ENCODE measurements around the gene FXYD6. TPM values are rescaled to one million over a fixed set of nuclear protein-coding genes. Genes with fewer than 3 reads are reported as not detected.
A peak's percentile ranks its signal among the peaks of the same experiment; 100 is the strongest.

The FXYD6 gene
- total and polyA plus RNA-seq, 3 donors from 2014 or later = 186 to 439 (median 191) TPM

DNA sequence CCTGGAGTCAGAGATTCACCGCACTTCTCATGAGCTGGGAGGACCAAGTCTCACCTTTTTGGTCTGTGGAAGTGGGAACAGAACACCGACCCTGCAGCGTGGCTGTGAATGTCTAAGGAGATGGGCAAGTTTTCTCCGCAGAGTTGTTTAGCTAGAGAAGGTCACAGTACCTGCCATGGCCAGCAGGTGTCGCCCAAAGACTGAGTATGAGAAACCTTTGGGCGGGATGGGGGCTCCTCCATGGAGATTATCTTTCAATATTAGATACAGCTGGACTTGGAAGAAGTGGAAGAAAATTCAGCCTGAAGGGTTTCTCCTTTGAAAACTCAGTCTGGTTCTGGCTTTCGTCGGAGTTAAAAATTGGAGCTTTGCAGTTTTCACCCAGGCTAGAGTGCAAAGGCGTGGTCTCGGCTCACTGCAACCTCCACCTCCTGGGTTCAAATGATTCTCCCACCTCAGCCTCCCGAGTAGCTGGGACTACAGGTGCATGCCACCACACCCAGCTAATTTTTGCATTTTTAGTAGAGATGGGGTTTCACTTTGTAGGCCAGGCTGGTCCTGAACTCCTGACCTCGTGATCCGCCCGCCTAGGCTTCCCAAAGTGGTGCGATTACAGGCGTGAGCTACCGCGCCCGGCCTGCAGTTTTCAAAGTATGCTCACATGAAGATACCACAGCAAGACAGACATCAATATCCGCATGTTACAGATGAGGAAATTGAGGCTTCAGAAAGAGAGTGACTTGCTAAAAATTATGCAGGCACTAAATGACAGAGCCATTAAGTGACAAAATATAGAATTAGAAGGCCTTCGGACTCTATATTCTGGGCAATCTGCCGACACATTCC, 68.8 kb downstream of the FXYD6 start:
- no peaks in the 10 kb centered on the region for H3K36me3 ChIP-seq (ENCODE audit: low read depth, missing control alignments)
- peak; percentile 91 for DNase-seq
- peaks cover 9% of the 10 kb centered on the region for H3K4me1 ChIP-seq
- no peaks in the 10 kb centered on the region for H3K27me3 ChIP-seq
- WGBS, 2 donors = 66 to 77% methylated on average over 22 of the region's 22 CpGs
- no peak overlapping the region for H3K4me3 ChIP-seq
- no peaks in the 10 kb centered on the region for H3K9me3 ChIP-seq
- H3K27ac ChIP-seq = no peak overlapping the region
- no peak for TF ChIP-seq POLR2A (IDR thresholded peaks at IDR 0.05)
- TF ChIP-seq, protein P1, sequence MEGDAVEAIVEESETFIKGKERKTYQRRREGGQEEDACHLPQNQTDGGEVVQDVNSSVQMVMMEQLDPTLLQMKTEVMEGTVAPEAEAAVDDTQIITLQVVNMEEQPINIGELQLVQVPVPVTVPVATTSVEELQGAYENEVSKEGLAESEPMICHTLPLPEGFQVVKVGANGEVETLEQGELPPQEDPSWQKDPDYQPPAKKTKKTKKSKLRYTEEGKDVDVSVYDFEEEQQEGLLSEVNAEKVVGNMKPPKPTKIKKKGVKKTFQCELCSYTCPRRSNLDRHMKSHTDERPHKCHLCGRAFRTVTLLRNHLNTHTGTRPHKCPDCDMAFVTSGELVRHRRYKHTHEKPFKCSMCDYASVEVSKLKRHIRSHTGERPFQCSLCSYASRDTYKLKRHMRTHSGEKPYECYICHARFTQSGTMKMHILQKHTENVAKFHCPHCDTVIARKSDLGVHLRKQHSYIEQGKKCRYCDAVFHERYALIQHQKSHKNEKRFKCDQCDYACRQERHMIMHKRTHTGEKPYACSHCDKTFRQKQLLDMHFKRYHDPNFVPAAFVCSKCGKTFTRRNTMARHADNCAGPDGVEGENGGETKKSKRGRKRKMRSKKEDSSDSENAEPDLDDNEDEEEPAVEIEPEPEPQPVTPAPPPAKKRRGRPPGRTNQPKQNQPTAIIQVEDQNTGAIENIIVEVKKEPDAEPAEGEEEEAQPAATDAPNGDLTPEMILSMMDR (IDR thresholded peaks at IDR 0.05) = peak; percentile 86 to 91 (median 88)
- intact Hi-C loops (cut with DNase I; ENCODE audit: low total_unique reads) = loop anchor here (10.0 kb wide), 1 partner anchor 247 kb away; no protein-coding TSS in a partner anchor

DNA sequence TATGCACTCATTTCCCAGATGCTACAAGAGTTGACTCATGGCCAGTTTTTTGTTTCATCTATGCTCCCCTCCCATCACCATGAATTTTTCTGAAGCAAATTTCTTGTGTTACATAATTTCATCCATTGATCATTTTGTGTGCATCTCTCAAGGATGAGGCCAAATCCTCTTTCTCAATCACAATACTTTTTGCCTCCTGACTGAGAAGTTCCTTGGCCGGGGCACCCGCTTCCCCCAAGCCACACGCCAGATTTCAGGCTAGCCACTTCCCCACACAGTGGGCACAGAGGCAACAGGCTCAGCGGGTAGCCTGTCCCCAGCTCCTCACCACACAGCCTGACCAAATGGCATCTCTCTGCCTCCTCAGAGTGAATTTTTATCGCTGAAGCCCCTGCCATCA, 69.6 kb downstream of the FXYD6 start:
- Histone ChIP-seq H3K27ac (no peak overlapping the region), H3K36me3 (ENCODE audit: low read depth, missing control alignments) (no peaks in the 10 kb centered on the region), H3K27me3 (no peaks in the 10 kb centered on the region), H3K4me1 (peaks cover 9% of the 10 kb centered on the region), H3K4me3 (no peak overlapping the region), H3K9me3 (no peaks in the 10 kb centered on the region)
- TF ChIP-seq POLR2A (IDR thresholded peaks at IDR 0.05) = no peak
- TF ChIP-seq, protein P1 (IDR thresholded peaks at IDR 0.05) = no peak
- 83 to 92% methylated on average over 5 of the region's 5 CpGs for WGBS, 2 donors
- no peak for DNase-seq
- intact Hi-C loops (cut with DNase I; ENCODE audit: low total_unique reads) = loop anchor here (10.0 kb wide), 1 partner anchor 248 kb away; no protein-coding TSS in a partner anchor

DNA sequence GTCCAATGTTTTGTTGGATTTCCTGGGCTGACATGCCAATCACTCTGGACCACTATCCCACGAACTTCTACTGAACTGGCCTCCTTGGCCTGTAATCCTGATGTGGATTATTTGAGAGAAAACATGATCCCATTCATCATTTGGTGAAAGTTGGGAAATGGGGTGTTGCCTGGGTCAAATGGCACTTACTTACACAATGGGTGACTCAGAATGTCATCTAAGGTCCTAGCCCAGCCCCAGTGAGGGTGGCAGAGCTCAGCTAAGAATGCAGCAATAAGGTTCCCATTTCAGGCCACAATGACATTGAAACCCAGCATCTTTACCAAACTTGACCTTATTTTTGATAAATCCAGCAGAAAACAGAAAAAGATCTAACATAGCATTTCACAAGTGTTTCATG, 71.4 kb downstream of the FXYD6 start:
- H3K9me3 ChIP-seq = no peaks in the 10 kb centered on the region
- TF ChIP-seq, protein P1 (IDR thresholded peaks at IDR 0.05) = no peak
- TF ChIP-seq POLR2A (IDR thresholded peaks at IDR 0.05) = no peak
- H3K36me3 ChIP-seq (ENCODE audit: low read depth, missing control alignments) = no peaks in the 10 kb centered on the region
- DNase-seq = no peak
- H3K27me3 ChIP-seq = no peaks in the 10 kb centered on the region
- peaks cover 9% of the 10 kb centered on the region for H3K4me1 ChIP-seq
- no peak overlapping the region for H3K27ac ChIP-seq
- intact Hi-C loops (cut with DNase I; ENCODE audit: low total_unique reads) = loop anchor here (10.0 kb wide), 1 partner anchor 250 kb away; no protein-coding TSS in a partner anchor
- H3K4me3 ChIP-seq = no peak overlapping the region
- 83 to 88% methylated on average over 1 of the region's 1 CpG for WGBS, 2 donors

DNA sequence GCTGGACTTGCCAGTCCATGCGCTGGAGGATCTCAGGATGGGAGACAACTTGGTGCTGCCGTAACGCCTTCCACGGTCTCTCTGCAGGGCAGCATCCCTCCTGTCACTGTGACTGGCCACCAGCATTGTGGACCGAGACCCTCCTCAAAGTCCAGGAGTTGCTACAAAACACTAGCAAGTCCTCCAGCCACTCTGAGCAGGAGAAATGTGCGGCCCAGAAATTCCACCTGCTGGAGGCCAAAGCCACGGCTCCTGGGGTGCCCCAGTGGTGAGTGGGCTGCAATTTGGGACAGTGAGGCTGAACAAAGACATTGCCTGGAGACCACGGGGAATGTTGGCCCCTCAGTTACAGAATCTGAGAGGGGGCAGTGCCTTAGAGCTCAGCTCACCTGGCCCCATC, 72.6 kb downstream of the FXYD6 start:
- DNase-seq = no peak
- intact Hi-C loops (cut with DNase I; ENCODE audit: low total_unique reads) = loop anchor here (10.0 kb wide), 1 partner anchor 251 kb away; no protein-coding TSS in a partner anchor
- peaks cover under 1% of the 10 kb centered on the region for H3K4me1 ChIP-seq
- H3K4me3 ChIP-seq = no peak overlapping the region
- no peak overlapping the region for H3K27ac ChIP-seq
- WGBS, 2 donors = 95% methylated on average over 8 of the region's 8 CpGs
- TF ChIP-seq, protein P1 (IDR thresholded peaks at IDR 0.05) = no peak
- no peak for TF ChIP-seq POLR2A (IDR thresholded peaks at IDR 0.05)
- no peaks in the 10 kb centered on the region for H3K27me3 ChIP-seq
- no peaks in the 10 kb centered on the region for H3K9me3 ChIP-seq
- no peaks in the 10 kb centered on the region for H3K36me3 ChIP-seq (ENCODE audit: low read depth, missing control alignments)

All from testis (tissue), 3 donors.